Right atrium auricular region (tissue), 2 donors: ENCODE data around the gene CDK11A. TPM values are rescaled to one million over a fixed set of nuclear protein-coding genes. Genes with fewer than 3 reads are reported as not detected.
"Not testable (repeated sequence)": the region's sequence is repeated elsewhere in the genome, so short reads cannot be mapped to it uniquely, and the experiment has no call there.

Experiments used
- DNase-seq: peaks from one replicate; pipeline ENCODE4 v3.0.0-alpha.2; 2019; ENCODE audit warnings: low spot score
- H3K27ac ChIP-seq, 2 donors: fragments of 200-600 bp; sonication (generic); 1 replicate in 1 of 2; 2 replicates in 1 of 2; pipeline ENCODE4 v1.5.1; 2016 to 2019
- H3K27me3 ChIP-seq, 2 donors: fragments of 200-600 bp; sonication (generic); one replicate each; pipeline versions ENCODE4 v1.5.1 to v1.6.0; 2017 to 2019
- H3K36me3 ChIP-seq: fragments of 200-600 bp; sonication (generic); one replicate; pipeline ENCODE4 v1.5.1; 2016
- H3K4me1 ChIP-seq, 2 donors: fragments of 200-600 bp; sonication (generic); one replicate each; pipeline versions ENCODE4 v1.5.1 to v1.6.0; 2017 to 2019
- H3K4me3 ChIP-seq, 2 donors: fragments of 200-600 bp; sonication (generic); 1 replicate in 1 of 2; 2 replicates in 1 of 2; pipeline ENCODE4 v1.5.1; 2017 to 2019; ENCODE audit warnings: mild to moderate bottlenecking in 1 of 2, moderate library complexity in 1 of 2
- H3K9me3 ChIP-seq, 2 donors: fragments of 200-600 bp; sonication (generic); one replicate each; pipeline ENCODE4 v1.5.1; 2019
- total RNA-seq, 2 donors: library from RNA; depleted of rRNA; stranded (reverse); fragments of >200 nt; gene quantifications; one replicate each; pipeline ENCODE4 v1.1.0, GENCODE V29; 2016
- TF ChIP-seq, protein P1 (sequence below), 2 donors: fragments of 200-600 bp; sonication (generic); IDR thresholded peaks; one replicate each; pipeline ENCODE4 v1.5.1; 2019; ENCODE audit warnings: antibody characterized with exemption in 2 of 2

The CDK11A gene
- total RNA-seq, 2 donors from 2014 or later: 4.3 to 8.2 TPM

GRCh38 chr1:1678581-1679380 lies 45.4 kb downstream of the CDK11A start:
- Histone ChIP-seq H3K9me3 (no peaks in the 10 kb centered on the region), H3K36me3 (no peaks in the 10 kb centered on the region), H3K27ac (peak overlapping the region in 1 of 2 donors; percentile 9), H3K4me3 (no peak overlapping the region), H3K27me3 (no peaks in the 10 kb centered on the region), H3K4me1 (peaks cover 0 to 30% of the 10 kb centered on the region in 2 donors)
- DNase-seq: no peak
- TF ChIP-seq, protein P1, sequence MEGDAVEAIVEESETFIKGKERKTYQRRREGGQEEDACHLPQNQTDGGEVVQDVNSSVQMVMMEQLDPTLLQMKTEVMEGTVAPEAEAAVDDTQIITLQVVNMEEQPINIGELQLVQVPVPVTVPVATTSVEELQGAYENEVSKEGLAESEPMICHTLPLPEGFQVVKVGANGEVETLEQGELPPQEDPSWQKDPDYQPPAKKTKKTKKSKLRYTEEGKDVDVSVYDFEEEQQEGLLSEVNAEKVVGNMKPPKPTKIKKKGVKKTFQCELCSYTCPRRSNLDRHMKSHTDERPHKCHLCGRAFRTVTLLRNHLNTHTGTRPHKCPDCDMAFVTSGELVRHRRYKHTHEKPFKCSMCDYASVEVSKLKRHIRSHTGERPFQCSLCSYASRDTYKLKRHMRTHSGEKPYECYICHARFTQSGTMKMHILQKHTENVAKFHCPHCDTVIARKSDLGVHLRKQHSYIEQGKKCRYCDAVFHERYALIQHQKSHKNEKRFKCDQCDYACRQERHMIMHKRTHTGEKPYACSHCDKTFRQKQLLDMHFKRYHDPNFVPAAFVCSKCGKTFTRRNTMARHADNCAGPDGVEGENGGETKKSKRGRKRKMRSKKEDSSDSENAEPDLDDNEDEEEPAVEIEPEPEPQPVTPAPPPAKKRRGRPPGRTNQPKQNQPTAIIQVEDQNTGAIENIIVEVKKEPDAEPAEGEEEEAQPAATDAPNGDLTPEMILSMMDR (IDR thresholded peaks at IDR 0.05): peak in 1 of 2 donors; percentile 46

DNA sequence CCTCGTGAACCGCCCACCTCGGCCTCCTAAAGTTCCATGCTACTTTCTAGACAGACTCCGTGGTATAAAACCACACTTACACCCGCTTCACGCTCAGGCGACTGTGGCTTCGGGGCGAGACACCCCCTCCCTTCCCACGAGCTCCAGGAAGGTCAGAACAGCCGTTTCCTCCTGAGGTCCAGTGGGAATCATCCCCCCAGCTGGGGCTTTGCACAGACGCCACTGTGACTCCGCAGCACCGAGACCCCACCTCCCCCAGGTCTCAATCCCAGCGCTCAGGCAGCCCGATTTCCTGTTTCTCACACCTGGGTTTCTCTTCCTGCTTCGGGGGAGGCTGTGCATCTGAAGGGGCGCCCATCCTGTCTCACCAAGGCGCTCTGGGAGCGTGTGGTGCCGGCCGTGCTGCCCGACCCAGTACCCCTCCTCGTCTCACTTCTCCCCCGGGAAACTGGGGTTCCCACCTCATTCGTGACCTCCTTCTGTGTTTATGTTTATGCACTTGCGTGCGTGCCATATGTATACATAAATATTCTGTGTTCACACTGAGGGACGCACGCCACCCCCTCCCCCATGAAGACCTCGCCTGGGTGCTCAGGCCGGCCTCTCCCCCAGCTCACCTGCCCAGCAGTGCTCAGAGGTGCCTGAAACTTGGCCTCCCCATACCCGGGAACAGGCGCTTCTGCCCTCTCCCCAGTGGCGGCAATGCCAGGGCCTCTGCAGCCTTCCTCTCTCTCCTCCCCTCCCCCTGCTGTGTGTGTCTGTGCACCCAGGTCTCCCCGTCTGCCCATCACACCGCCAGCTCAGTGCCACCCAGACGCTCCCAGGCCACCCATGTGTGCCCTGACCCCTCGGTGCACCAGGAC lies 46.2 kb downstream of the CDK11A start:
- H3K4me3 ChIP-seq: no peak overlapping the region
- H3K27me3 ChIP-seq: no peaks in the 10 kb centered on the region
- peak overlapping the region in 1 of 2 donors; percentile 9 for H3K27ac ChIP-seq
- H3K4me1 ChIP-seq: peaks cover 0 to 24% of the 10 kb centered on the region in 2 donors
- TF ChIP-seq, protein P1 (IDR thresholded peaks at IDR 0.05): no peak
- no peaks in the 10 kb centered on the region for H3K9me3 ChIP-seq
- H3K36me3 ChIP-seq: no peaks in the 10 kb centered on the region
- DNase-seq: no peak

DNA sequence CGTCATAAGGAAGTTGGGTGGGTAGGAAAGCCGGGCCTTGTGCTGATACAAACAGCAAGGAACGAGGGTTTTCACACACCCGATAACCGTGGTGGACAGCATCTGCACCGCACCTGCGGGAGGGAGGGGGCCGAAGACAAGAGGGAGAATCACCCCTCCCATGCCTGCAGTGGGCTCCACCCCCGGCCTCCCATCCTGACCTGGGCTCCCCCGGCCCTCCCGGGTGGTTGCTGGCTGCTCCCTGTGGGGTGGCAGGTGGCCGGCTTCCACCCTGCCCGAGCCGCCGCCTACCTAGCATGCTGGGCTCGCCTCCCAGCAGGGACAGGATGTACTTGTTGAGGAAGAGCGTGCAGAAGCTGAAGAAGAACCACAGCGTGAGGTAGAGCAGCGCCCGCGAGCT lies 48.1 kb downstream of the CDK11A start:
- not testable (repeated sequence) for H3K9me3 ChIP-seq, DNase-seq, H3K27ac ChIP-seq, H3K4me3 ChIP-seq, H3K27me3 ChIP-seq
- Histone ChIP-seq H3K36me3 (peaks cover 17% of the 10 kb centered on the region), H3K4me1 (peaks cover 0 to 18% of the 10 kb centered on the region in 2 donors)

DNA sequence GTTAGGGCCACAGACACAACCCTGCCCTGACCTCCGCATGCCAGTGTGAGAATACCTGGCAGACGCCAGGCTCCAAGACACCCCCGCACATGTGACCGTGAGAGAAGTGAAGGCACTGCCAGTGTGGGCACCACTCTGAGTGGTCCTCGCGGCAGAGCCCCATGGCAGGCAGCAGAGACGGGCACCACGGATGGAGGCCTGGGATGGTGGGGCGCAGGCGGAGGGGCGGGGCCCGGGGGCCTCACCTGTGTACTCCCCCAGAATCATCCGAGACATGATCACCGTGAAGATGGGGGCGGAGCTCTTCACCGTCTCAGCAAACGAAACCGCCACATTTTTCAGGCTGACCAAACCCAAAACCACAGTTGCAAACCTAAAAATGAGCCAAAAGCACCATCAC lies 48.9 kb downstream of the CDK11A start:
- not testable (repeated sequence) for H3K27ac ChIP-seq, H3K9me3 ChIP-seq, H3K4me3 ChIP-seq, DNase-seq, H3K27me3 ChIP-seq
- Histone ChIP-seq H3K4me1 (peaks cover 0 to 18% of the 10 kb centered on the region in 2 donors), H3K36me3 (peaks cover 21% of the 10 kb centered on the region)

DNA sequence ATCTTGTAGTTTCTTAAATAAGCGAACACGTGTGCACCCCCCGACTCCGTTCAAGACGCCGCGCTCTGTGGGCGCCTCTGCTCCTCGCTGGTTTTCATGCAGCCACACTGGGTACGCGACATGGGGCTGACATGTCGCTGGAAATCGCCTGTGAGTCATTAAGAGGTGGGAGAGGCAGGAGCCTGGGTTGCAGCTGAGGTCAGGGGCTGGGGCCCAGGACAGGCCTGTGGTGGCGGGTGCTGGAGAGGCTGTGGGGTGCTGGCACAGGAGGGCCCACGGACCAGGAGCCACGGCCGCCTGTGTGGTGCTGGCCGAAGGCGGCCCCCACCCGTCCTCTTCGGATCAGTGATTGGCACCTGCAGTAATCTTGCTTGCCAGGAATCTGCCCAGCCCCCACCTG lies 49.4 kb downstream of the CDK11A start:
- Histone ChIP-seq H3K4me1 (peaks cover 0 to 18% of the 10 kb centered on the region in 2 donors), H3K36me3 (peaks cover 21% of the 10 kb centered on the region)
- H3K27ac ChIP-seq, H3K27me3 ChIP-seq, H3K4me3 ChIP-seq, H3K9me3 ChIP-seq, DNase-seq: not testable (repeated sequence)

GRCh38 chr1:1672181-1672965 lies 51.8 kb downstream of the CDK11A start:
- TF ChIP-seq, protein P1 (IDR thresholded peaks at IDR 0.05): no peak

More at GRCh38 chr1:1672181-1672965, 51.8 kb downstream of the CDK11A start:
- DNase-seq: no peak
- no peaks in the 10 kb centered on the region for H3K27me3 ChIP-seq
- H3K4me3 ChIP-seq: no peak overlapping the region
- H3K36me3 ChIP-seq: peaks cover 30% of the 10 kb centered on the region
- H3K27ac ChIP-seq: no peak overlapping the region
- no peaks in the 10 kb centered on the region for H3K4me1 ChIP-seq
- no peaks in the 10 kb centered on the region for H3K9me3 ChIP-seq
